ENCODE measurements around the gene TEC.

DNA sequence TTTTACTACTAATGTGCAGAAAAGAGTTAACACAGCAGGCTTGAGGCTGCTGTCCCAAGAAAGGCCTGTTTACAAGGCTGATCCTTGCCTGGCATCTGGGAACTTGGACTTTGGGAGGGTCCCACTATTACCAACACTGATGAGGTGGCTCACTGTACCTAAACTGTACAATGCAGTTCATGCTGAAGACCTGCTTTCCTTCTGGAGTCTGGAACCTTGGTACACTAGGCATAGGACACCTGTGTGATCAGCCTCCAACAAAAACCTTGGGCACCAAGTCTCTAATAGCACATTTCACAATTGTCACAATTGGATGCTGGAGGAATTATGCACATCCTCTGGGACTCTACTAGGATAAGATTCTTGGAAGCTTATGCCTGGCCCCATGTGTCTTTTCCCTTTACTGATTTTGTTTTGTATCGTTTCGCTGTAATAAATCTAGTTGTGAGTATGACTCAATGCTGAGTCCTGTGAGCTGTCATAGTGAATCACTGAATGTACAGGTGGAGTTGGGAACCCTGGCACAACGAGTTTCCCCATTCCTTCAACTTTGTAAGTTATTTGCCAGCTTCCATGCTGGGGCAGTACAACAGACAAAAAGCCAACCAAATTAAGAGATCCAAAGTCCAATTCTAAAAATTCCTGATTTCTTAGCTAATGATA, 45.9 kb downstream of the TEC start:
- TF ChIP-seq, protein P1, sequence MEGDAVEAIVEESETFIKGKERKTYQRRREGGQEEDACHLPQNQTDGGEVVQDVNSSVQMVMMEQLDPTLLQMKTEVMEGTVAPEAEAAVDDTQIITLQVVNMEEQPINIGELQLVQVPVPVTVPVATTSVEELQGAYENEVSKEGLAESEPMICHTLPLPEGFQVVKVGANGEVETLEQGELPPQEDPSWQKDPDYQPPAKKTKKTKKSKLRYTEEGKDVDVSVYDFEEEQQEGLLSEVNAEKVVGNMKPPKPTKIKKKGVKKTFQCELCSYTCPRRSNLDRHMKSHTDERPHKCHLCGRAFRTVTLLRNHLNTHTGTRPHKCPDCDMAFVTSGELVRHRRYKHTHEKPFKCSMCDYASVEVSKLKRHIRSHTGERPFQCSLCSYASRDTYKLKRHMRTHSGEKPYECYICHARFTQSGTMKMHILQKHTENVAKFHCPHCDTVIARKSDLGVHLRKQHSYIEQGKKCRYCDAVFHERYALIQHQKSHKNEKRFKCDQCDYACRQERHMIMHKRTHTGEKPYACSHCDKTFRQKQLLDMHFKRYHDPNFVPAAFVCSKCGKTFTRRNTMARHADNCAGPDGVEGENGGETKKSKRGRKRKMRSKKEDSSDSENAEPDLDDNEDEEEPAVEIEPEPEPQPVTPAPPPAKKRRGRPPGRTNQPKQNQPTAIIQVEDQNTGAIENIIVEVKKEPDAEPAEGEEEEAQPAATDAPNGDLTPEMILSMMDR (conservative IDR thresholded peaks at IDR 0.05; ENCODE audit: low read length), result no peak
- no peak for TF ChIP-seq EZH2phosphoT487 (IDR thresholded peaks at IDR 0.05; ENCODE audit: borderline replicate concordance)

Data from Loucy (cell line).